Myometrial cell (primary cell): ENCODE data around the gene RANBP1. TPM values are rescaled to one million over a fixed set of nuclear protein-coding genes. Genes with fewer than 3 reads are reported as not detected.

Source experiments
- total RNA-seq: library from RNA; depleted of rRNA; stranded (reverse); fragments of >200 nt; gene quantifications from 2 replicates; pipeline ENCODE4 v1.2.3, GENCODE V29; 2015

Gene RANBP1
- 547 and 560 TPM in 2 replicates for total RNA-seq

GRCh38 chr22:20115691-20116375 is at the start of gene RANBP1:
Gene RANBP1, plus strand, starts transcription at chr22:20116104. Its CDS starts 81 bp downstream, at chr22:20116185.

GRCh38 chr22:20079745-20080444 is 36.0 kb upstream of the RANBP1 start, which contains the start of gene DGCR8:
Gene DGCR8, plus strand, starts transcription at chr22:20080241. Its CDS starts 5,723 bp downstream, at chr22:20085964.

GRCh38 chr22:20116951-20117632 is 1.2 kb downstream of the RANBP1 start, which contains the start of gene TRMT2A:
Gene TRMT2A, minus strand, starts transcription at chr22:20117226. Its CDS starts 320 bp downstream, at chr22:20116906.

GRCh38 chr22:20131597-20131858 is 15.6 kb downstream of the RANBP1 start, which contains the start of gene ZDHHC8:
Gene ZDHHC8, plus strand, starts transcription at chr22:20131804. Its CDS starts 144 bp downstream, at chr22:20131948.

GRCh38 chr22:20150381-20151275 is 34.7 kb downstream of the RANBP1 start, which contains the start of gene CCDC188:
Gene CCDC188, minus strand, starts transcription at chr22:20151055. Its CDS starts 69 bp downstream, at chr22:20150986.

Other genes with a start within 250 kb of the RANBP1 start
- gene COMT, start 174.3 kb upstream of the RANBP1 start, total RNA-seq = 315 and 400 TPM in 2 replicates
- 21.9 and 24.6 TPM in 2 replicates for gene TXNRD2, start 174.3 kb upstream of the RANBP1 start, total RNA-seq
- 1.7 and 4.4 TPM in 2 replicates for gene ARVCF, start 99.3 kb upstream of the RANBP1 start, total RNA-seq
- gene TANGO2, start 95.0 kb upstream of the RANBP1 start, total RNA-seq = 21.3 and 36.0 TPM in 2 replicates
- gene DGCR8, start 35.9 kb upstream of the RANBP1 start, total RNA-seq = 8.2 and 8.6 TPM in 2 replicates
- gene TRMT2A, start 1.1 kb downstream of the RANBP1 start, total RNA-seq = 29.1 and 39.7 TPM in 2 replicates
- 12.8 and 19.6 TPM in 2 replicates for gene ZDHHC8, start 15.7 kb downstream of the RANBP1 start, total RNA-seq
- 1.4 TPM in 1 of 2 replicates, not detected in the other for gene CCDC188, start 35.0 kb downstream of the RANBP1 start, total RNA-seq
- gene RTN4R, start 152.2 kb downstream of the RANBP1 start, total RNA-seq = 2.8 and 4.0 TPM in 2 replicates
- gene DGCR6L, start 204.0 kb downstream of the RANBP1 start, total RNA-seq = 67.0 and 87.9 TPM in 2 replicates